SU-DHL-6 (cell line): ENCODE results near the gene GGNBP2.

Experiments used
- H2AFZ ChIP-seq: fragments of 200-600 bp; sonication (generic); 2 replicates; pipeline ENCODE4 v1.6.1; 2014; ENCODE audit warnings: low read depth, mild to moderate bottlenecking, moderate library complexity, mixed read lengths, antibody characterized with exemption, low read length; ENCODE audit not compliant: severe bottlenecking
- H3F3A ChIP-seq: fragments of 200-600 bp; shearing (Covaris generic); 2 replicates; pipeline ENCODE4 v1.6.0; 2016; ENCODE audit warnings: antibody characterized with exemption, mild to moderate bottlenecking; ENCODE audit not compliant: insufficient read depth
- H3K27ac ChIP-seq: fragments of 200-600 bp; sonication (generic); 2 replicates; pipeline ENCODE4 v1.5.1; 2016; ENCODE audit warnings: low read depth, mild to moderate bottlenecking, low read length, moderate library complexity, mixed read lengths
- H3K27me3 ChIP-seq: fragments of 200-600 bp; sonication (generic), shearing (Covaris generic); 2 replicates; pipeline ENCODE4 v1.6.0; 2014; ENCODE audit warnings: mild to moderate bottlenecking, low read length
- H3K36me3 ChIP-seq: fragments of 200-600 bp; sonication (generic); 2 replicates; pipeline ENCODE4 v1.6.1; 2014; ENCODE audit warnings: mild to moderate bottlenecking, low read length, mixed read lengths
- H3K4me2 ChIP-seq: fragments of 300-600, 200-600 bp; shearing (Covaris generic), sonication (generic); 2 replicates; pipeline ENCODE4 v1.6.0; 2014; ENCODE audit warnings: low read length, low read depth, mild to moderate bottlenecking; ENCODE audit not compliant: poor library complexity, severe bottlenecking
- H3K4me3 ChIP-seq: fragments of 200-600 bp; sonication (generic); 2 replicates; pipeline ENCODE4 v1.5.1; 2014; ENCODE audit warnings: antibody characterized with exemption, low read length, mild to moderate bottlenecking, mixed read lengths; ENCODE audit not compliant: insufficient read depth, poor library complexity, severe bottlenecking
- H3K79me2 ChIP-seq: fragments of 200-600 bp; sonication (generic); 2 replicates; pipeline ENCODE4 v1.6.1; 2014; ENCODE audit warnings: mild to moderate bottlenecking, low read length, moderate library complexity; ENCODE audit not compliant: insufficient read depth
- H3K9ac ChIP-seq: fragments of 200-600 bp; sonication (generic); 2 replicates; pipeline ENCODE4 v1.7.0; 2014; ENCODE audit warnings: mild to moderate bottlenecking, low read length
- H3K9me2 ChIP-seq: fragments of 200-600 bp; sonication (generic); replicated peaks from 2 replicates; pipeline ENCODE4 v1.6.1; 2014; ENCODE audit warnings: low read length; ENCODE audit not compliant: insufficient read depth
- H3K9me3 ChIP-seq: fragments of 200-600 bp; sonication (generic); 2 replicates; pipeline ENCODE4 v1.6.1; 2014; ENCODE audit warnings: low read length, mixed read lengths; ENCODE audit not compliant: insufficient read depth
- H4K20me1 ChIP-seq: fragments of 200-600 bp; sonication (generic); 2 replicates; pipeline ENCODE4 v1.6.1; 2014; ENCODE audit warnings: low read depth, mild to moderate bottlenecking, antibody characterized with exemption, low read length, moderate library complexity, mixed read lengths
- EZH2phosphoT487 ChIP-seq: fragments of 200-600 bp; sonication (generic), shearing (Covaris generic); conservative IDR thresholded peaks from 2 replicates; pipeline ENCODE4 v1.6.1; 2018; ENCODE audit warnings: mild to moderate bottlenecking, antibody characterized with exemption, low read length, moderate library complexity, mixed read lengths
- TF ChIP-seq, protein P1 (sequence below): fragments of 200-600 bp; sonication (generic); IDR thresholded peaks from one replicate; pipeline ENCODE4 v1.5.1; 2017; ENCODE audit warnings: antibody characterized with exemption, mild to moderate bottlenecking, low read length, moderate library complexity; ENCODE audit not compliant: insufficient read depth, poor library complexity, severe bottlenecking

Gene GGNBP2

DNA sequence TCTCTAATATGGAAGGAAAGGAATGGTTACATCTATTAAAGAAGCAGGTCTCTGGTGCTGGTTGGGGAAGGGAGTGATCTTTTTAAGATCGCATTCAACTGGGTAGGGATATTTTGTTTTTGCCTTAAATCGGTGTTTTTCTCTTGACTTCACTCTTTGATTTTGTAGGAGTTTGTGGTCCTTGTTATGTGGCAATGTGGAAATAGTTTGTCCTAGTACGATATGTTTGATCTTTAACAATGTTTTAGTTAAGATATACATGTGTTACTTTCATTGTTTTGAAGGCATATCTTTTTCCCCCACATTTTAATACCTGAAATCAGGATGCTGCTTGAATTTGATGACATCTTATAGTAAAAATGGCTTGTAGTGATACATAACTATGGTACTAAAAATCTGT, 8.7 kb downstream of the GGNBP2 start:
- no peak overlapping the region for H2AFZ ChIP-seq
- H3K79me2 ChIP-seq, result peaks cover 89% of the 10 kb centered on the region
- H3K27ac ChIP-seq, result no peak overlapping the region
- peaks cover 41% of the 10 kb centered on the region; the same call in 1 of the 2 replicates for H3K36me3 ChIP-seq
- H3K4me2 ChIP-seq, result no peak overlapping the region
- no peaks in the 10 kb centered on the region for H3K27me3 ChIP-seq
- H3K9me3 ChIP-seq, result no peaks in the 10 kb centered on the region
- TF ChIP-seq, protein P1, sequence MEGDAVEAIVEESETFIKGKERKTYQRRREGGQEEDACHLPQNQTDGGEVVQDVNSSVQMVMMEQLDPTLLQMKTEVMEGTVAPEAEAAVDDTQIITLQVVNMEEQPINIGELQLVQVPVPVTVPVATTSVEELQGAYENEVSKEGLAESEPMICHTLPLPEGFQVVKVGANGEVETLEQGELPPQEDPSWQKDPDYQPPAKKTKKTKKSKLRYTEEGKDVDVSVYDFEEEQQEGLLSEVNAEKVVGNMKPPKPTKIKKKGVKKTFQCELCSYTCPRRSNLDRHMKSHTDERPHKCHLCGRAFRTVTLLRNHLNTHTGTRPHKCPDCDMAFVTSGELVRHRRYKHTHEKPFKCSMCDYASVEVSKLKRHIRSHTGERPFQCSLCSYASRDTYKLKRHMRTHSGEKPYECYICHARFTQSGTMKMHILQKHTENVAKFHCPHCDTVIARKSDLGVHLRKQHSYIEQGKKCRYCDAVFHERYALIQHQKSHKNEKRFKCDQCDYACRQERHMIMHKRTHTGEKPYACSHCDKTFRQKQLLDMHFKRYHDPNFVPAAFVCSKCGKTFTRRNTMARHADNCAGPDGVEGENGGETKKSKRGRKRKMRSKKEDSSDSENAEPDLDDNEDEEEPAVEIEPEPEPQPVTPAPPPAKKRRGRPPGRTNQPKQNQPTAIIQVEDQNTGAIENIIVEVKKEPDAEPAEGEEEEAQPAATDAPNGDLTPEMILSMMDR, result no peak
- TF ChIP-seq EZH2phosphoT487, result no peak
- H3K9me2 ChIP-seq, result no peaks in the 10 kb centered on the region
- H3K9ac ChIP-seq, result no peak overlapping the region
- H3F3A ChIP-seq, result peaks cover 32% of the 10 kb centered on the region
- H4K20me1 ChIP-seq, result peaks cover 45% of the 10 kb centered on the region
- no peak overlapping the region for H3K4me3 ChIP-seq

DNA sequence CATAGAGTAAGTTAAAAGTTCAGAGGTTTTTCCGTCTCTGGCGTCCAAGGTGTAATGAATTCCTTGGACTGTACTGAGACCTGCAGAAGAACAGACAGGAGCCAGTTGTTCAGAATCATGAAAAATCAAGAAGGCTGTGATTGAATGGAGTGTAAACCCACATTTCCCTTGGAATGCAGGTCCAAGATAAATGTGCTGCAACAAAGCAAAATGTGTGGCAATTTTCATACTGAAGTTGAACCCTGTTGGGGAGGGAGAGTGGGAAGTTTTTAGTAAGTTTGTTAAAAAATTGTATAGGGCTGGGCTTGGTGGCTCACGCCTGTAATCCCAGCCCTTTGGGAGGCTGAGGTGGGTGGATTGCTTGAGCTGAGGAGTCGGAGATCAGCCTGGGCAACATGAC, 21.4 kb downstream of the GGNBP2 start:
- TF ChIP-seq EZH2phosphoT487, result no peak
- TF ChIP-seq, protein P1, result no peak
- Histone ChIP-seq H3K9me2 (no peaks in the 10 kb centered on the region), H3K4me3 (no peak overlapping the region), H3K9me3 (no peaks in the 10 kb centered on the region), H2AFZ (no peak overlapping the region), H4K20me1 (0 out of 2 replicates have a peak, but pooled peaks cover 10% of the 10 kb centered on the region), H3F3A (0 out of 2 replicates have a peak, but pooled peaks cover 2% of the 10 kb centered on the region), H3K36me3 (peaks cover 31% of the 10 kb centered on the region), H3K9ac (no peak overlapping the region), H3K27me3 (no peaks in the 10 kb centered on the region), H3K27ac (no peak overlapping the region), H3K79me2 (peaks cover 38% of the 10 kb centered on the region), H3K4me2 (no peak overlapping the region)

DNA sequence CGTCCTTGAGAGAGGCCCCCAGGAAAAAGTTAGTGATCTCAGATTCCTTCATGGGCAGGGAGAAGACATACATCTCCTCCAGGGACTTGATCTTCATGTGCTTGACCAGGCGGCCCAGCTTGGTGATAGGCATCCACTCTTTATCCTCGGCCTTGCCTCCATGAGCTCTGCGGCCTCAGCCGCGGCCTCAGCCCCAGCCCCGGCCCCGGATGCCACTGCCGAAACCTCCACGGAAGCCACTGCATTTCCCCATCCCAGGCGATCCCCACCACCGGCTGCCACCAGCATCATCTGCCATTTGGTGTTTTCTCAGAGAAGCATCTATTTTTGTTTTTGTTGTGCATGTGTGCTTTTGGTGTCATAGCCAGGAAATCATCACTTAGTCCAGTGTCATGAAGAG, 30.3 kb downstream of the GGNBP2 start:
- H3K4me2 ChIP-seq, result no peak overlapping the region
- no peak overlapping the region for H3K9ac ChIP-seq
- peaks cover 4% of the 10 kb centered on the region; the same call in 1 of the 2 replicates for H4K20me1 ChIP-seq
- H3K27ac ChIP-seq, result no peak overlapping the region
- TF ChIP-seq, protein P1, result no peak
- no peak for TF ChIP-seq EZH2phosphoT487
- no peak overlapping the region for H2AFZ ChIP-seq
- H3K9me3 ChIP-seq, result no peaks in the 10 kb centered on the region
- peaks cover 54% of the 10 kb centered on the region for H3K79me2 ChIP-seq
- H3K9me2 ChIP-seq, result no peaks in the 10 kb centered on the region
- peaks cover 27% of the 10 kb centered on the region; the same call in 1 of the 2 replicates for H3K36me3 ChIP-seq
- no peaks in the 10 kb centered on the region for H3F3A ChIP-seq
- H3K4me3 ChIP-seq, result no peak overlapping the region
- H3K27me3 ChIP-seq, result no peaks in the 10 kb centered on the region
